HG03457 (cell line): ENCODE results near the gene CNKSR3.

Source experiments
- ATAC-seq: cut with Tn5 transposase; IDR thresholded peaks from one replicate; pipeline ENCODE4 v1.9.1; 2021; ENCODE audit warnings: moderate number of reproducible peaks; ENCODE audit not compliant: unreplicated experiment

The CNKSR3 gene

DNA sequence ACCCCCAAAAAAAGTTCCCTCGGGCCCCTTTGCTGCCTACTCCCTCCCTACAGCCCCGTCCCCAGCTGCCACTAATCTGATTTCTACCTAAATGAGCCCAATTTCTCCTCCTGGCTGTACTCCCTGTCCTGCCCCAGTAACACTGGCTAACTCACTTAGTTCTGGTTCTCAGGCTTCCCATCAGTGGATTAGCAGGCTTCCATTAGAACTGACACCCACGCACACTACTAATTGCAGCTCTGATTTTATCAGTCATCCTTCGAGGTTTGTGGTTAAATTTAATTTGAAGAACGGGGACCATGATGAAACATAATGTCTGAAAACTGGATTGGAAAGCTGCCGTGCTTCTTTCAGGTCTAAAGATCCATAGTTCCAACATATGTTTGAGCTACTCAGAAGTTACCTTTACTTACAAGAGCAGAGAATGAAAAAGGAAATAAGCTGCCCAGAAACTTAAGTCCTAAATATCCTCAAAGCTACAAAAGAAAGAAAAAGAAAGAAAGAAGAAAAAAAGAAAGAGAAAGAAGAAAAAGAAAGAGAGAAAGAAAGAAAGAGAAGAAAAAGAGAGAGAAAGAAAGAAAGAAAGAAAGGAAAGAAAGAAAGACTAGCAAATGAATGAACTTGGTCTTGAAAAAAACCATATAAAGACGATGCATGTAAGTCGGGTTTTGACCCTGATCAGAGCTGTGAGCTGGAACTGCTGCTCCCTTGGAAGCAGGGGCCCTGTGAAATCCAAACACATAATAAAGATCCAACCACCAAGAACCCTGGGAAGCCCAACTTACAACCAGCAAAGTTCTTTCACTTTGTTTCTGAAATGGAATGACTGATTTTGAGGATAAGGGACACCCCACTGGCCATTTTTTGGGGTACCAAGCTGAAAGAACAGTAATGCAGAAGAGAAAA, 51.7 kb downstream of the CNKSR3 start:
- ATAC-seq: no peak

GRCh38 chr6:154457881-154458284, 52.6 kb downstream of the CNKSR3 start:
- no peak for ATAC-seq

DNA sequence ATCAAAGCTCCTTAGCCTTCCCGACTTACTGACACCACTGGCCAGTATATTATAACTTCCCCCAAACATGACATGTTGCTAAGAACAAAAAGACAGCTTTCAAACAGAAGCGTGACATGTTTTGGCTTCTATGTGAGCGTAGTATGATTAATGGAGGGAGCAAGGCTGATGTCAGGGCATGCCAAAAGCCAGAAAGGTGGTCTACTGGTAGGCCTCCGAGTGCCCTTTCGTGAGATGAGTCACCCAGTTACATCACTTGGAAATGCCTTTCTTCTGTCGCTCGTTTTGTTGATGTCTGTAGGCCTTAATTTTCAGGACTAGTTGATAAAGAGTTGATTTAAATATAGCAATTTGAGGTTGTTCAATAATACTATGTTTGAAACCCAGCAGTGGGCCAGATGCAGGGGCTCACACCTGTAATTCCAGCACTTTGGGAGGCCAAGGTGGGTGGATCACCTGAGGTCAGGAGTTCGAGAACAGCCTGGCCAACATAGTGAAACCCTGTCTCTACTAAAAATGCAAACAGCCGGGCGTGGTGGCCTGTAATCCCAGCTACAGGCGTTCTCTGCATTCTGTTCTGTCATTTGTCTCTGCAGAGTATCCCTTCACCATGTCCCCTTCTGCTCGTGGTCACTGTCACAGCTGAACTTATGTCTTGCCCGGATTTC, 53.3 kb downstream of the CNKSR3 start:
- ATAC-seq: no peak

DNA sequence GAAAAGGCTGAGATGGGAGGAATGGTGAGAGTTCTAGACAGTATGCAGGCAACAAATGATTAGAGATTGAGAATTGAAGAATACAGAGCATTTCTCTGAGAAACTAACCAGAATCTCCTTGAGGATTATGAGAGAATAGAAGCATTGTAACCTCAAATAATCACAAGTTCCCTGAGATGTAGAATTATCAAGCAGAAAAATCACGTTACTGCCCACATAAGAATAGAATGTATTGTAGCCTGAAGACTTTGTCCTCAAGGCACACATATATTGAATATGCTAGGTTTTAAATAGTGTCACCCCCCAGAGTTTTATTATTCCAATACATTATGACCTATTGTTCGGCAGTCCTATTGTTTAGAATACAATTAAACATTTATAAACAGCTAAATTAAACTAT, 57.2 kb downstream of the CNKSR3 start:
- ATAC-seq: no peak

DNA sequence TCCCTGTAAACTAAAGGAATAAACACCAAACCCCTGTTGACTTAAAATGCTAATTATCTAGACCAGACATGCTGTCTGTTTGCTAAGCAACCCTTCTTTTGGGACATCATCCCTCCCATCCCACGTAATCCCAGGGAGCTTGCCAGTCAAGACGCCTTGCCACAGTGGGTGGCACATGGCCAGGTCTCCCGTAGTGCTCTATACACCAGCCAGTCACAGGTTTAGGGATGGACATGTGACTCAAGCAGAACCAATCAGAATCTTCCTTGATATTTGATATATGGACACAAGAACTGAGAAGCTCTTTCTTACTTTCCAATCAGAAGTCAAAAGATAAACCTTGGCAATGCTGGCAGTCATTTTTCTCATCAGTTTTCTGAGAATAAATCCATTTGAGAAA, 60.0 kb downstream of the CNKSR3 start:
- ATAC-seq: no peak

- no peak for ATAC-seq
Measured at GRCh38 chr6:154448448-154449096, 61.9 kb downstream of the CNKSR3 start.

DNA sequence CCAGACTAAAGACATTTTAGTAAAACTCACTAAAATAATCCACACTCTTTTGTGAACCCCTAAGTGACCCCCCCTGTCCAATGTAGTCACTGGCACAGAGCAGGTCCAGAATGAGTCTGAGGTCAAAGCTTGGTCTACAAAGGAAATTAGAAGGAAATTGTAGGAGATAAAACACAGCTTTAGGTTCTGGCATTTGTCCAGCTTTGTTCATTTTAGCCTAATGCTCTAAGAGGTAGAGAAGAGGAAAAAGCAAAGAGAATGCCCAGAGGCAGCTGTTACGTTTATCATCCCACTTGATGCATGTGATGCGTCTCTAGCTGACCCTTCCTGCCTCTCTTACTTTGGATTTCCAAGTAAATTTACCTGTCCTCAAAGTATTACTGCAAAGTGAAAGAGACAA, 62.5 kb downstream of the CNKSR3 start:
- ATAC-seq: no peak

DNA sequence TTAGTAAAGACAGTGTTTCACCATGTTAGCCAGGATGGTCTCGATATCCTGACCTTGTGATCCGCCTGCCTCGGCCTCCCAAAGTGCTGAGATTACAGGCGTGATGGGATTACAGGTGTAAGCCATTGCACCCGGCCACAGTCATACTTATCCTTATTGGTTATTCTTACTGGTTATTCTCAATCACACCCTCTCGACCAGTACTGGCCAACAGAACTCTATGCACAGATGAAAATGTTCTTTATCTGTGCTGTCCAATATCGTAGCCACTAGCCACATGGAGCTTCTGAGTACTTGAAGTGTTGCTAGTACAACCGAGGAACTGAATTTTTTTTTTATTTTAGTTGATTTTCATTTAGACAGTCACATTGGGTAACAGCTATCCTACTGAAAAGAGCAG, 63.5 kb downstream of the CNKSR3 start:
- no peak for ATAC-seq

DNA sequence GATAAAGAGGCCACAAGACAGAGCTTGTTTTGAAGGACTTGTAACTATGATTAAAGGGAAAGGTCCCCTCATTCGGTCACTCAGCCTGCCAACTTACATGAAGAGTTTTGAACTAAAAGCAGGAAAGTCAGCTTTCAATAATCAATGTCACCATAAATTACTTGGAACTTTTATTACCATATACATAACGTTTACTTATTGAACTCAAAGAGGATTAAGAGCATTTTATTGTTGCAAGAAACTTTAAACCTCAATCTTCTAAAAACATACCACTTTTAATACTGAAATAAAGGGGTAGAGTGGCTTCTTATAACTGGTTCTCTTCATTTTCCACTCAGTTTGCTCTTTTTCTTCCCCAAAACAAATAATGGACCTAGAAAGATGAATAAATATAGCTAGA, 65.1 kb downstream of the CNKSR3 start:
- ATAC-seq: no peak

DNA sequence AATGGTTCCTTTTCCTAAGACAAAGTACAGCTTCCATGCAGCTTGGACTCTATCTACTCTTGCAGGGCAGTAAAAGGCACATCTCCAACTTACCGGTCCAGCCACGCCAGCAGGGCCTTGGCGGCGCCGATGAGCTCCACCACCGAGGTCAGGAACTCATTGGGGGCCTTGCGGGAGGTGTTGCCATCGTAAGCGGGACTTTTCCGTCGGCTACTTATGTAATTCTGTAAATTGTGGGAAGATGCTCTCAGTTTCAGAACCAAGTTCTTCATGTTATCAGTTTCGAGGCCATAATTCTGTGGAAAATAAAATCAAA, 68.5 kb downstream of the CNKSR3 start:
- ATAC-seq: no peak

DNA sequence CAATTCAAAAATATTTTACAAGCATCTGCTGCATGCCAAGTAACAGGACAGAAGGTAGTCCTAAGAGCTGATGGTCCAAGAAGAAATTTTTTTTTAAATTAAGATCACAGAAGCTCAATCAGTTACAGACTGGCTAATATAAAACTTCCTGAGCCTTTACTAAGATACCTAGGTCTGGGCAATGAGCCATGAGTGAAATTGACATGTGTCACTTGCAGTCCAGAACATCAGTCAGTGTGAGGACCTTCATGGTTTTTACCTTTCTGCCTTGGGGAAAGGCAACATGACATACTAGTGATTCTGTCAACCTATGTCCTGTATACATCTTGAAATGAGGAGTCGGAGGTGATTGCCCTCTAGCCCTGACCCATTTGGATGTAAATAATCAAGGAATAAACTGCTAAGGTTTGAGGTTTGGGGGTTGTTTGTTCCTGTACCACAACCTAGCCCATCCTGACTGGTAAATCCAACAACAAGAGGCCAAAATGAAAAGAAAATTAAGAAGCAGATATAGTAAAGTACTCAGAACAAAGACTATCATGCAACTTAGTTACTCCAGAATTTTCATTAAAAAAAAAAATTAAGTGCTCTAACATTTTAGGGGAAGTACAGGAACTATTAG, 70.0 kb downstream of the CNKSR3 start:
- ATAC-seq: no peak

GRCh38 chr6:154440022-154440421, 70.5 kb downstream of the CNKSR3 start:
- ATAC-seq: no peak

DNA sequence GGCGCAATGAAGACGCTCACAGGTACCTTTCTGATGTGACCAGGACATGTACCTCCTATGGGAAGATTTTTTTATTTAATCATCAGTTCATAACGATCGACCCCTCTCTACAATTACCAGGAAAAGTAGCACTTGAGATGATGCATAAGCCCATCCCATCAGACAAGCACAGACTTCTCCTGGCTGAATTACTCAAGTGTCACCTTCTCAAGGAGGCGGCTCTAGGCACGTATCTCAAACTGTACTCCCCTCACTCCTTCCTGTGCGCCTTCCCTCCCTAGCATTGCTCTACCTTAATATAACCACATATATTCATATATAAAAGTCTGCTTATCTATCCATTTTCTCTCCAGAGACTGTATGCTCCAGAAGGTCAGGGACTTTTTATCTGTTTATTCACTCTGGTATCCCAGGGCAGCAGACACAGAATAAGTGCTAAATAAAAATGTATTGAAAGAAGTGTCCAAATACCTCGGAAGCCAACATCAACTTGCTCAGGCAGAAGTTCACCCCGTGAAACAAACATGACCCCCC, 71.5 kb downstream of the CNKSR3 start:
- ATAC-seq: no peak

DNA sequence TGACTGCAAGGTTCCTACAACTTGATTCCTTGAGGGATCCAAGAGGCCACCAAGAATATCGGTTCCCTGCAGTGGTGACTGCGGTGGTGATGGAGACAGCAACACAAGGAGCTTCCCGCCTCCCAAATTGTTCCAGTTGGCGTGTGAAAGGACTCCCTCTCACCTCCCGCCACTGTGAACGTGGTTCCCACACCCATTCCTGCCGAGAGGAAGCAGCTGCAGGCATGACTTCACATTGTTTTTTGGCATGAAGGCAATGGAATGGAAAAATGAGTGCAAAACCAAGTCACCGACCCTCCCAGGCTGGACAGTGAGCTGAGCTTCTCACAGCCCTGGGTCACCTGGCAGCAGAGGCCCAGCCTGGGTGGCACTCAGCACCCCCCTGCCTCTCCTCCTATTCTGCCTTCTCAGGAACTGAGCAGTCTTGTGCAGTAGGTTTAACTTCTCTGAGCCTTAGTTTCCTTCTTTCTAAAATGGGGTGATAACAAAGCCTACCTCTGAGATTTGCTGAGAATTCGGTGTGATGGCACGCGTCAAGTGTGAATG, 75.0 kb downstream of the CNKSR3 start:
- no peak for ATAC-seq

- no peak for ATAC-seq
Measured at GRCh38 chr6:154434662-154435061, 75.8 kb downstream of the CNKSR3 start.

- ATAC-seq: no peak
Measured at GRCh38 chr6:154433477-154434241, 76.8 kb downstream of the CNKSR3 start.

DNA sequence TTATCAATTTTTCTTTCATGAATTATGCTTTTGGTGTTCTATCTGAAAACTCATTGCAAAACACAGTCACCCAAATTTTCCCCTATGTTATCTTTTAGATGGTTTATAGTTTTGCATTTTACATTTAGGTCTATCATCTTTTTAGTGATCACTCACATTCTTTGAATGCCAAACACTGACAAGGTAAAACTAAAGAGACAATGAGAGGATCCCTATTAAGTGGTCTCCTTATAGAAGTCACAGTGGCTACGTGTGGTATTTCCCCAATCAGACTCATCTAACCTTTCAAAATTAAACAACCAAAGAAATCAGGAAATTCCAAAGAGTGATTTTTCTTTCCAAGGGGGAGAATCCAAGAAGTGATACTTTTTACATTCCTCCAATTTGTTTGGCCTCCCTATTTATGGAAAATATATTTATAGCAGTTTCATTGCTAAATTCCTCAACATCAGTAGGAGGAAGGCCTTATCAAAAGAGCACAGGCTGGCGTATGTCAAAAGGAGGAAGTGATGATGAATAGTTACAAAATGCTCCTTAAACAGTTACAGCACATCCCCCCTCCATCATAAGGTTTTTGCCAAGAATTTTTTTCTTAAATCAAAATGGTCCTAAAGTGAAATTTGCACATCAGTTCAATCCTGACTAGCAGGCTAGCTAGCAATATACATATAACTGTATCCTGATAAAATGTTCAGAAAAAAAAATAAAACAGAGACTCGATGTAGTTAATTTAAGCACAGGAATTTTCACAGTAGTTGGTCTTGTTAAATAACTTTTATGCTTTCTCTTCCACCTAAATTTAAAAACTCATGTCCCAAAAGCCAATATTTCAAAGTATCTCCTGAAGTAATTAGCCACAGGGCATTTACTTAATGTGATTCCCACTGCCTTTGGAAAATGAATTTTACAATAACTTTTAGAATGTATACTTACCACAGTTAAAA, 77.7 kb downstream of the CNKSR3 start:
- ATAC-seq: no peak

DNA sequence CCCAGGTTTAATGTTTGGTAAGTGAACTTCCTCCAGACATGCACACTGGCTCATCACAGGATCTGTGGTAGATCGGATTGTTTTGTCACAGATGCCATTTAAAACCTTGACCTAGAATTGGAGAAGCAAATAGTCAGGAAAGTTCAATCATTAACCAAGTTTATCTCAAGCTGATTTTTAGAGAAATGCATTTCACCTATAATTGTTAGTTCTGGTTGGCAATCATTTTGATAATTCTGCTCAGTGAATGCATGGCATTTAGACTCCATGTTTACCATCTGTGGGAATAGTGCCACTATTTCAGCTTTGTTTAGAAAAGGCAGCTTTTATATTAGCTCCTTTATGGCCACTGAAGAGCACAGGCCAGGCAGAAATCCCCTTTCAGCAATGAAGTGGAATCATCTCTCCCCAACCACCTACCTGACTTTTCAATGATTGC, 80.0 kb downstream of the CNKSR3 start:
- ATAC-seq: no peak

DNA sequence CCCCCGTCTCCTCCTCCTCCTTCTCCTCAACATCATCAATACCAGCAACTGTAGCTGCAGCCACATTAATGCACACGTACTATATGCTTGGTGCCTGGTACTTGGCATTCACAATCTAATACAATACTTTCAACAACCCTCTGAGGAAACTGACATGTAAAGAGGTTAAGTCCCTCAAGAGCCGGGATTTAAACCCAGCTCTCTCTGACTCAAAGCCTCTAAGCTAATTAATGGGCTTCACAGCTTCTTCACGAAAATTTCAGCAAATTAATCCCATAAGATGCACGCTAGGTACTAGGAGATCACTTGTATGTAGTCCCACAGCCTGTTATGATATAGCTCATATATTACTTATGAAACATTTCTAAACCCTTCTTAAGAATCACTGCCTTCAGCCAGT, 80.8 kb downstream of the CNKSR3 start:
- no peak for ATAC-seq
